Activated T-cell treated with anti-CD3 and anti-CD28 coated beads for 1 hour (primary cell): ENCODE results near the gene MGAT3.

ENCODE experiments used
- DNase-seq: peaks from one replicate; pipeline ENCODE4 v3.0.0-alpha.2; 2020; ENCODE audit warnings: low read depth

Gene MGAT3

GRCh38 chr22:39471381-39472141 is 14.7 kb downstream of the MGAT3 start:
- DNase-seq: no peak

- no peak for DNase-seq
Measured at GRCh38 chr22:39472570-39473556, 16.1 kb downstream of the MGAT3 start.

- no peak for DNase-seq
Measured at GRCh38 chr22:39473851-39474250, 17.0 kb downstream of the MGAT3 start.

GRCh38 chr22:39474351-39475111 is 17.7 kb downstream of the MGAT3 start:
- DNase-seq: no peak

GRCh38 chr22:39475337-39475736 is 18.5 kb downstream of the MGAT3 start:
- no peak for DNase-seq

- no peak for DNase-seq
Measured at GRCh38 chr22:39475902-39476301, 19.1 kb downstream of the MGAT3 start.

GRCh38 chr22:39476664-39477063 is 19.9 kb downstream of the MGAT3 start:
- no peak for DNase-seq

GRCh38 chr22:39477542-39477941 is 20.7 kb downstream of the MGAT3 start:
- DNase-seq: no peak

- DNase-seq: no peak
Measured at GRCh38 chr22:39478441-39478850, 21.6 kb downstream of the MGAT3 start.

- DNase-seq: no peak
Measured at GRCh38 chr22:39479254-39479653, 22.4 kb downstream of the MGAT3 start.

- no peak for DNase-seq
Measured at GRCh38 chr22:39480557-39480956, 23.7 kb downstream of the MGAT3 start.

- no peak for DNase-seq
Measured at GRCh38 chr22:39481054-39481453, 24.2 kb downstream of the MGAT3 start.

GRCh38 chr22:39481595-39481994 is 24.8 kb downstream of the MGAT3 start:
- no peak for DNase-seq

GRCh38 chr22:39482768-39483167 is 26.0 kb downstream of the MGAT3 start:
- DNase-seq: no peak

- no peak for DNase-seq
Measured at GRCh38 chr22:39486951-39487825, 30.4 kb downstream of the MGAT3 start.

- DNase-seq: no peak
Measured at GRCh38 chr22:39487826-39488520, 31.2 kb downstream of the MGAT3 start.

- no peak for DNase-seq
Measured at GRCh38 chr22:39488563-39489083, 31.8 kb downstream of the MGAT3 start.

GRCh38 chr22:39489094-39490068 is 32.6 kb downstream of the MGAT3 start:
- no peak for DNase-seq

- DNase-seq: peak; percentile 61
Measured at GRCh38 chr22:39490135-39490798, 33.5 kb downstream of the MGAT3 start.
